HepG2 (cell line): ENCODE results near the gene CELSR2. TPM values are rescaled to one million over a fixed set of nuclear protein-coding genes. Genes with fewer than 3 reads are reported as not detected.

Source experiments
- ATAC-seq: fragments of 200-7000 bp; cut with Tn5 transposase; 3 replicates; pipeline ENCODE4 v1.9.1; 2020; ENCODE audit warnings: mild to moderate bottlenecking, moderate library complexity
- BruUV-seq: library from RNA; stranded (reverse); fragments of 400-500 nt; replicated peaks from 2 replicates; lab custom pipeline; 2021; lab: Mats Ljungman, UMichigan
- CTCF ChIA-PET: fragments of 300-600 bp; formaldehyde crosslinking; extraction: SDS; loops from one replicate; lab custom pipeline; 2021; ENCODE audit warnings: low total read pairs, inconsistent platforms, low intra/inter-chr PET ratio; lab: Yijun Ruan, JAX
- POLR2A ChIA-PET: fragments of 350-600 bp; sonication (Branson Sonifier 250); formaldehyde crosslinking; loops from one replicate; lab custom pipeline; 2020; ENCODE audit warnings: antibody characterized with exemption, inconsistent platforms; lab: Yijun Ruan, JAX
- DNase-seq: peaks from one replicate; pipeline ENCODE4 v3.0.0-alpha.2; 2015; ENCODE audit warnings: low spot score
- FAIRE-seq: peaks from 3 replicates; lab custom pipeline; 2011; peaks lifted over from hg19 to GRCh38; lab: Jason Lieb, UNC
- H2AFZ ChIP-seq: one replicate; pipeline ENCODE4 v1.6.1; 2011; ENCODE audit warnings: low read length, inconsistent platforms
- H3K27ac ChIP-seq: fragments of 300-600 bp; 3 replicates; pipeline ENCODE4 v1.8.0; 2011; ENCODE audit warnings: mixed run types, mild to moderate bottlenecking, mixed read lengths, low read length, inconsistent platforms; ENCODE audit not compliant: insufficient read depth; ENCODE audit errors: extremely low read length
- H3K27me3 ChIP-seq, 2 experiments: fragments of 200-600 bp in 1 of 2; 2 replicates in 1 of 2; 3 replicates in 1 of 2; pipeline versions ENCODE4 v1.6.0 to v1.8.0; 2011; ENCODE audit warnings: low read length in 2 of 2, mild to moderate bottlenecking in 2 of 2, moderate library complexity in 2 of 2, inconsistent platforms in 1 of 2; ENCODE audit not compliant: insufficient read depth in 2 of 2, control insufficient read depth in 1 of 2
- H3K36me3 ChIP-seq, 2 experiments: fragments of 200-600 bp in 1 of 2; replicated peaks in 1 of 2; 2 replicates in 1 of 2; 3 replicates in 1 of 2; pipeline versions ENCODE4 v1.5.1 to v1.8.0; 2011; ENCODE audit warnings: low read length in 2 of 2, inconsistent platforms in 1 of 2; ENCODE audit not compliant: insufficient read depth in 2 of 2, control insufficient read depth in 1 of 2
- H3K4me1 ChIP-seq: 2 replicates; pipeline ENCODE4 v1.5.1; 2012; ENCODE audit warnings: low read length, inconsistent platforms; ENCODE audit not compliant: insufficient read depth
- H3K4me2 ChIP-seq: 2 replicates; pipeline ENCODE4 v1.6.0; 2011; ENCODE audit warnings: low read depth, low read length, inconsistent platforms
- H3K4me3 ChIP-seq, 3 experiments: fragments of 200-600 bp in 1 of 3; sonication (generic), shearing (Covaris generic) in 1 of 3; replicated peaks in 1 of 3; 2 replicates each; pipeline ENCODE4 v1.5.1; 2011 to 2016; ENCODE audit warnings: low read length in 3 of 3, inconsistent platforms in 2 of 3, low read depth in 2 of 3, mild to moderate bottlenecking in 2 of 3, control low read depth in 1 of 3, mixed read lengths in 1 of 3; ENCODE audit not compliant: insufficient read depth in 1 of 3
- H3K79me2 ChIP-seq: one replicate; pipeline ENCODE4 v1.6.1; 2011; ENCODE audit warnings: low read length, inconsistent platforms; ENCODE audit not compliant: insufficient read depth
- H3K9ac ChIP-seq: 2 replicates; pipeline ENCODE4 v1.6.0; 2011; ENCODE audit warnings: mild to moderate bottlenecking, low read depth, low read length, inconsistent platforms; ENCODE audit not compliant: insufficient read depth
- H3K9me3 ChIP-seq: 2 replicates; pipeline ENCODE4 v1.5.1; 2012; ENCODE audit warnings: mild to moderate bottlenecking, low read length
- H4K20me1 ChIP-seq: 2 replicates; pipeline ENCODE4 v1.6.0; 2011; ENCODE audit warnings: inconsistent platforms, mild to moderate bottlenecking, low read length, moderate library complexity; ENCODE audit not compliant: insufficient read depth
- ADNP ChIP-seq: sonication (generic); formaldehyde crosslinking; IDR thresholded peaks from 2 replicates; pipeline ENCODE4 v1.4.0; 2020; ENCODE audit warnings: missing genetic modification reagents
- ATF7-NPFF ChIP-seq: sonication (generic); formaldehyde crosslinking; IDR thresholded peaks from 2 replicates; pipeline ENCODE4 v1.8.1; 2023; ENCODE audit warnings: mild to moderate bottlenecking, low read depth, missing genetic modification reagents, moderate library complexity
- E2F1 ChIP-seq: sonication (generic); formaldehyde crosslinking; IDR thresholded peaks from 2 replicates; pipeline ENCODE4 v1.5.0; 2020; ENCODE audit warnings: missing genetic modification reagents
- KDM2A ChIP-seq: sonication (generic); formaldehyde crosslinking; IDR thresholded peaks from 2 replicates; pipeline ENCODE4 v1.4.0; 2020; ENCODE audit warnings: low read depth, missing genetic modification reagents, borderline replicate concordance
- KMT2A ChIP-seq: sonication (generic); formaldehyde crosslinking; IDR thresholded peaks from 2 replicates; pipeline ENCODE4 v1.4.0; 2020; ENCODE audit warnings: missing genetic modification reagents
- NFKBIZ ChIP-seq: IDR thresholded peaks from 2 replicates; pipeline ENCODE4 v1.6.1; 2018; ENCODE audit warnings: missing genetic modification reagents, missing compliant biosample characterization
- PHF5A ChIP-seq: IDR thresholded peaks from one replicate; pipeline ENCODE4 v1.6.1; 2018; ENCODE audit warnings: low read depth, missing genetic modification reagents; ENCODE audit not compliant: unreplicated experiment
- RFX3 ChIP-seq: IDR thresholded peaks from 2 replicates; pipeline ENCODE4 v1.6.1; 2016; ENCODE audit warnings: missing biosample characterization, missing genetic modification reagents
- TEAD3 ChIP-seq: optimal IDR thresholded peaks from 2 replicates; pipeline ENCODE3; 2016; ENCODE audit warnings: borderline replicate concordance
- ZNF138 ChIP-seq: sonication (generic); formaldehyde crosslinking; IDR thresholded peaks from 2 replicates; pipeline ENCODE4 v1.5.0; 2020; ENCODE audit warnings: mild to moderate bottlenecking, low read depth, missing genetic modification reagents
- ZNF20 ChIP-seq: sonication (generic); formaldehyde crosslinking; IDR thresholded peaks from 2 replicates; pipeline ENCODE4 v1.4.0; 2020; ENCODE audit warnings: mild to moderate bottlenecking, moderate library complexity, missing genetic modification reagents
- ZNF205 ChIP-seq: IDR thresholded peaks from 2 replicates; pipeline ENCODE4 v1.6.1; 2018; ENCODE audit warnings: missing biosample characterization, missing genetic modification reagents
- ZNF354B ChIP-seq: sonication (generic); formaldehyde crosslinking; IDR thresholded peaks from 2 replicates; pipeline ENCODE4 v1.8.0; 2022; ENCODE audit warnings: mild to moderate bottlenecking, missing genetic modification reagents
- ZNF501 ChIP-seq: sonication (generic); formaldehyde crosslinking; IDR thresholded peaks from 2 replicates; pipeline ENCODE4 v1.5.1; 2020; ENCODE audit warnings: mild to moderate bottlenecking, moderate library complexity, missing genetic modification reagents
- ZNF589 ChIP-seq: sonication (generic); formaldehyde crosslinking; conservative IDR thresholded peaks from 2 replicates; pipeline ENCODE4 v1.8.0; 2022; ENCODE audit warnings: mild to moderate bottlenecking, moderate library complexity, missing genetic modification reagents
- ZZZ3 ChIP-seq: sonication (generic); formaldehyde crosslinking; IDR thresholded peaks from 2 replicates; pipeline ENCODE4 v1.4.0; 2020; ENCODE audit warnings: missing genetic modification reagents, mild to moderate bottlenecking, borderline replicate concordance
- WGBS: methylation state at CpG from one replicate; pipeline ENCODE4 v1.1.6; 2017; ENCODE audit warnings: low lambda C conversion rate; 5-methylcytosine and 5-hydroxymethylcytosine counted together
- in situ Hi-C: cut with HindIII; loops from 2 replicates; pipeline ENCODE4 v1.10.0; 2017; ENCODE audit warnings: low pct_unique_long_range_greater_than_20kb; ENCODE audit not compliant: extremely low pct_ligation_motif_present
- intact Hi-C: fragments of 100-400 bp; cut with micrococcal nuclease; formaldehyde crosslinking; loops from one replicate; pipeline ENCODE4 v1.10.0; 2022; ENCODE audit not compliant: unreplicated experiment
- polyA plus RNA-seq, 8 experiments: library from polyadenylated mRNA; depleted of rRNA in 3 of 8; stranded (reverse) in 7 of 8; unstranded in 1 of 8; fragments of >200 nt; fragmentation: Illumina TruSeq in 4 of 8; extraction: Trizol in 4 of 8; gene quantifications; 2 replicates each; pipeline versions ENCODE4 v1.2.1 to v1.2.3, GENCODE V29; 2011 to 2016; ENCODE audit warnings: low read depth in 4 of 8, missing spikeins in 1 of 8, mixed read lengths in 1 of 8; ENCODE audit not compliant: insufficient read depth in 1 of 8
- total RNA-seq, 5 experiments: library from RNA; depleted of rRNA; stranded (reverse); fragments of >200 nt; fragmentation: Illumina TruSeq; extraction: Trizol; gene quantifications; 2 replicates each; pipeline ENCODE4 v1.2.3, GENCODE V29; 2016; ENCODE audit warnings: low read depth in 1 of 5
- TF ChIP-seq, protein P1 (sequence below): sonication (generic); formaldehyde crosslinking; IDR thresholded peaks from 2 replicates; pipeline ENCODE4 v1.4.0; 2020; ENCODE audit warnings: missing genetic modification reagents

CELSR2 gene
- total and polyA plus RNA-seq, 2 of the 13 experiments (the other 11 are each of a cell fraction or from before 2014, with no cell fraction given) = 4.0 to 6.6 TPM

- ATAC-seq (no peak), DNase-seq (no peak)
- Histone ChIP-seq H3K36me3 (peaks cover 10 to 44% of the 10 kb centered on the region in 2 experiments), H3K27ac (no peak overlapping the region), H3K4me3 (no peak overlapping the region), H3K27me3 (no peaks in the 10 kb centered on the region), H3K9ac (no peak overlapping the region), H2AFZ (no peak overlapping the region), H3K9me3 (no peaks in the 10 kb centered on the region)
- intact Hi-C loops = no loop called here
- 100% methylated on average over 2 of the region's 2 CpGs for WGBS
- in situ Hi-C loops = no loop called here
- CTCF ChIA-PET = no interaction called here
- BruUV-seq = no TSS peak
- TF ChIP-seq ZZZ3 (CRISPR knock-in tag) = no peak
- TF ChIP-seq PHF5A (CRISPR knock-in tag) = no peak
- no peak for TF ChIP-seq ADNP (CRISPR knock-in tag)
- no peak for TF ChIP-seq ATF7-NPFF (CRISPR knock-in tag)
- no peak for TF ChIP-seq ZNF205
- TF ChIP-seq ZNF501 (CRISPR knock-in tag) = no peak
- no peak for TF ChIP-seq KMT2A
- TF ChIP-seq NFKBIZ = no peak
- no peak for TF ChIP-seq RFX3 (CRISPR knock-in tag)
- TF ChIP-seq, protein P1, sequence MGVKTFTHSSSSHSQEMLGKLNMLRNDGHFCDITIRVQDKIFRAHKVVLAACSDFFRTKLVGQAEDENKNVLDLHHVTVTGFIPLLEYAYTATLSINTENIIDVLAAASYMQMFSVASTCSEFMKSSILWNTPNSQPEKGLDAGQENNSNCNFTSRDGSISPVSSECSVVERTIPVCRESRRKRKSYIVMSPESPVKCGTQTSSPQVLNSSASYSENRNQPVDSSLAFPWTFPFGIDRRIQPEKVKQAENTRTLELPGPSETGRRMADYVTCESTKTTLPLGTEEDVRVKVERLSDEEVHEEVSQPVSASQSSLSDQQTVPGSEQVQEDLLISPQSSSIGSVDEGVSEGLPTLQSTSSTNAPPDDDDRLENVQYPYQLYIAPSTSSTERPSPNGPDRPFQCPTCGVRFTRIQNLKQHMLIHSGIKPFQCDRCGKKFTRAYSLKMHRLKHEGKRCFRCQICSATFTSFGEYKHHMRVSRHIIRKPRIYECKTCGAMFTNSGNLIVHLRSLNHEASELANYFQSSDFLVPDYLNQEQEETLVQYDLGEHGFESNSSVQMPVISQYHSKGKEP = no peak
- TF ChIP-seq E2F1 (CRISPR knock-in tag) = no peak
- TF ChIP-seq TEAD3 (CRISPR knock-in tag) = no peak
- no peak for TF ChIP-seq ZNF138
- no peak for TF ChIP-seq ZNF20 (CRISPR knock-in tag)
- TF ChIP-seq KDM2A (CRISPR knock-in tag) = no peak
- no peak for TF ChIP-seq ZNF354B (CRISPR knock-in tag)
- TF ChIP-seq ZNF589 (CRISPR knock-in tag) = no peak
- TF ChIP-seq, all 625 proteins: peak for 0
- H4K20me1 ChIP-seq = no peaks in the 10 kb centered on the region
- POLR2A ChIA-PET = no interaction called here
- no peaks in the 10 kb centered on the region for H3K79me2 ChIP-seq
- H3K4me1 ChIP-seq = peaks cover 46% of the 10 kb centered on the region
- no peak for FAIRE-seq
- no peak overlapping the region for H3K4me2 ChIP-seq
Measured at GRCh38 chr1:109312246-109312645, 62.9 kb downstream of the CELSR2 start.
